NCI-H2081 treated with DMSO at 0.1 percent for 48 hours (cell line): ENCODE results near the gene DDX20.

Experiments
- DNase-seq: peaks from one replicate; lab custom pipeline; 2025; lab: John Stamatoyannopoulos, UW

DDX20 gene, protein sequence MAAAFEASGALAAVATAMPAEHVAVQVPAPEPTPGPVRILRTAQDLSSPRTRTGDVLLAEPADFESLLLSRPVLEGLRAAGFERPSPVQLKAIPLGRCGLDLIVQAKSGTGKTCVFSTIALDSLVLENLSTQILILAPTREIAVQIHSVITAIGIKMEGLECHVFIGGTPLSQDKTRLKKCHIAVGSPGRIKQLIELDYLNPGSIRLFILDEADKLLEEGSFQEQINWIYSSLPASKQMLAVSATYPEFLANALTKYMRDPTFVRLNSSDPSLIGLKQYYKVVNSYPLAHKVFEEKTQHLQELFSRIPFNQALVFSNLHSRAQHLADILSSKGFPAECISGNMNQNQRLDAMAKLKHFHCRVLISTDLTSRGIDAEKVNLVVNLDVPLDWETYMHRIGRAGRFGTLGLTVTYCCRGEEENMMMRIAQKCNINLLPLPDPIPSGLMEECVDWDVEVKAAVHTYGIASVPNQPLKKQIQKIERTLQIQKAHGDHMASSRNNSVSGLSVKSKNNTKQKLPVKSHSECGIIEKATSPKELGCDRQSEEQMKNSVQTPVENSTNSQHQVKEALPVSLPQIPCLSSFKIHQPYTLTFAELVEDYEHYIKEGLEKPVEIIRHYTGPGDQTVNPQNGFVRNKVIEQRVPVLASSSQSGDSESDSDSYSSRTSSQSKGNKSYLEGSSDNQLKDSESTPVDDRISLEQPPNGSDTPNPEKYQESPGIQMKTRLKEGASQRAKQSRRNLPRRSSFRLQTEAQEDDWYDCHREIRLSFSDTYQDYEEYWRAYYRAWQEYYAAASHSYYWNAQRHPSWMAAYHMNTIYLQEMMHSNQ

DNA sequence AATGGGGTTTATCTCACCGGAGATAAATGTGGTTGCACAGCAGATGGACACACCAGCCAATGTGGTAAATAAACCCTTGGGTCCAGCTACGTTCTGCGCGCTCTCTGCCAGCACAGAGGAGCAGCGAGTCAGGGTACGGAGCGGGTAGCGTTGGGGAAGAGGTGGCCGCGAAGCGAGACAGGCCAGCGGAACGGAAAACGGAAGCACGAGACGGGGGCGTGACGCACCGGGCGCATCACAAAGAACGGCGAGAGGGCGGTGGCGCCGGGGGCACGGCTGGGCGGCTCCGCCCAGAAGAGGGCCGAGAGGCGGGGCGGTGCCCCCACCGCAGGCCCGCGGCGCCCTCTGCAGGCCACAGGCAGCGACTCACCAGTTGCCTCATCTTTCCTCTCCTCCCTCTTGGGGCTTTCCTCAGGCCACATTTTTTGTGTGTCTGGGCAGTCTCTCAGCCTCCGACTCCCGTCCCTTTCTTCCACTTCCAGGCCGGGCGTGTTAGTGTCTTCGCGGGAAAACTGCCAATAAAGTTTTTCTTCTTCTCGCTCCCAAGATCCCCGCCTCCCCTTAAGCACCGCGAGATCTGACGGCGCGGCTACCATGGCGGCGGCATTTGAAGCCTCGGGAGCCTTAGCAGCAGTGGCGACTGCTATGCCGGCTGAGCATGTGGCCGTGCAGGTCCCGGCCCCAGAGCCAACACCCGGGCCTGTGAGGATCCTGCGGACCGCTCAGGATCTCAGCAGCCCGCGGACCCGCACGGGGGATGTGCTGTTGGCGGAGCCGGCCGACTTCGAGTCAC lies at the start of gene DDX20:
DDX20 (plus strand) TSS at position 571 of the 793 bp plus-strand sequence; CDS start at position 595, 24 bp downstream.
- DNase-seq, result peak; percentile 70

DNA sequence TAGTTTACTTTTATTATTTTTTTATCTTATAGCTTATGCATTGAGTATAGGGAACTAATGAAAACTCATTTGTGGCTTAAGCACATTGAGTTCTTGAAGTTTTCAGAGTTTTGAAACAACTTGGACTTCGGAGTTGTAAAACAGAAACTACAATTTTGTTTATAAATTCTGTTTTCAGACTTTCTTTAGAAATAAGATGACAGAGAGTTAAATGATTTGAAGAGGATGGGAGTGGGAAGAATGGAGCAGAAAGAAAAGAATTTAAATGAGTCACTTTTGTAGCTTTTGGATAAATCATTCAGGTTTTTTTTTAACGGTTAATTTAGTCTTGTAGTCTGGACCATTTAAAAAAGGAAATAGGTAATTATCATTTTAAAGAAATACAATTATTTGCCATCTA lies 48.8 kb upstream of the DDX20 start:
- DNase-seq, result no peak

DNA sequence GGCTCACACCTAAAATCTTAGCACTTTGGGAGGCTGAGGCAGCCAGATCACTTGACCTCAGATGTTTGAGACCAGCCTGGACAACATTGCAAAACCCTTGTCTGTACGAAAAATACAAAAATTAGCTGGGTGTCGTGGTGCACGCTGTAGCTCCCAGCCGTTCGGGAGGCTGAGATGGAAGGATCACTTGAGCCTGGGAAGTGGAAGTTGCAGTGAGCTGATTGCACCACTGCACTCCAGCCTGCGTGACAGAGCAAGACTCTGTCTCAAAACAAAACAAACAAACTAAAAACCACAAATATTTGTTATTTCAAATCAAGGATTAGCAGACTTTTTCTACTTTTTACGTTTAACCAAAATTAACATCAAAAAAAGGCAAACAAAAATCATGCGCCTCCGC lies 47.8 kb upstream of the DDX20 start:
- no peak for DNase-seq

DNA sequence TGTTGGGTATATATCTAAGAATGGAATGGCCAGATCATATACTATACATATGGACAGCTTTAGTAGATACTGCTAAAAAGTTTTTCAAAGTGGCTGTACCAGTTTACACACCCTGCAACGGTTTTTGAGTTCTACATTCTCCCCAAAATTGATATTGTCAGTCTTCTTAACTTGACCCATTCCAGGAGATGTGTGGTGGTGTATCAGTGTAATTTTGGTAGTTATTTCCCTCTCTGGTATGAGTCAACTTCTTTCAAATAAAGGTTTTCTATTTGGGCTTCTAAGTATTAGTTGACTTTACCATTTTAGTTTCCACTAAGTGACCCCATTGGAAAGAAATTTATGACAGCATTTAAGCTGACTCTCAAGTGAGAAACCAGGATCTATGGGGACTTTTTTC lies 45.7 kb upstream of the DDX20 start:
- no peak for DNase-seq

DNA sequence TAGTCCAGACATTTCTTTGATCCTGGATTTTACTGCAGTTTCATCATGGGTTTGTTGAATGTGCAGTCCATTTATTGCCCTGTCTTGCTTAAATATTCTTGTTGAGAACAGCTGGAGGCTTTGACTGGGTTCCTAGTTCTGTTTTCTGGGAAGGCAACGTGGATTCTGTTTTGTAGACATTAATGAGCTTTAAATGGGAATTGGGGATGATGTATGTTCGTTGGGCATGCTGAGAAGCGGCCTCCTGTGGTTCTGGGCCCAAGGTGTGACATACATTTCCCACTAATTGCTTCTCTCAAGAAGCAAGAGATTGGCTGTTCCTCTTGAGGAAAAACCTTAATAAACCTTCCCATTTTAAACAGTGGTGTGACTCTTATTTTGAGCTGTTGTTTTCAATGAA lies 39.4 kb upstream of the DDX20 start:
- DNase-seq, result no peak

DNA sequence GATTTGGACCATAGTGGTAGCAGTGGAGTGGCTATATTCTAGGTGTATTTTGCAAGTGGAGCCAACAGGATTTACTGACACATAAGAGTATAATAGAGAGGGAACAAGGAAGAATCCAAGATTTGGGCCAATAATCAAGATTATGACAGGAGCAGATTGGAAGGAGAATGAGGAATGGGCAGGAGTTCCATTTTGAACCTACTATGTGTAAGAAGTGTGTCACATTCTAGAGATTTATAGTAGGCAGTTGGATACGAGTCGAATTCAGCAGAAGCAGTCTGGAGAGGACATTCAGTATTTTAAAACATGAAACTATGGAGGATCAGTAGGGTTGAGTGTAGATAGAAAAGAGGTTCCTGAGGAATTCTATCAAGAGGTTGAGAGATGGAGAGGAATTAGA lies 38.3 kb upstream of the DDX20 start:
- no peak for DNase-seq

DNA sequence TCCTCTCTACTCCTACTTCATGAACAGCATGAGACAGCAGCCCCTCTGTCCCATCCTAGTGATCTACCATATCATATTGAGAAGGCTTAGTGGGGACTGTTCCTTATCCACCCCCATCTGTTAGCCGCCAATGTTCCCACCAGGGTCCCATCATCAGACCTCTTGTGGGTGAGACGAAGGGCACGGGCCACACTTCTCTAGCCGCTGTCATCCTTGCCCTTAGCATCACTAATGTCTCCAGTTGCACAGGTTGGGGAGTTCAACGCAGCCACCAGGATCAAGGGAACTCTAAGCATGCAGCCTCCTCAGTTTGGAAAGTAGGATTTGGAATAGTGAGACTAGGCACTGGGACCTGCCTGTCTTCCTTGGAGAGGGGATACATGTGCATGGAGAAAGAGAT lies 36.6 kb upstream of the DDX20 start:
- DNase-seq, result no peak

DNA sequence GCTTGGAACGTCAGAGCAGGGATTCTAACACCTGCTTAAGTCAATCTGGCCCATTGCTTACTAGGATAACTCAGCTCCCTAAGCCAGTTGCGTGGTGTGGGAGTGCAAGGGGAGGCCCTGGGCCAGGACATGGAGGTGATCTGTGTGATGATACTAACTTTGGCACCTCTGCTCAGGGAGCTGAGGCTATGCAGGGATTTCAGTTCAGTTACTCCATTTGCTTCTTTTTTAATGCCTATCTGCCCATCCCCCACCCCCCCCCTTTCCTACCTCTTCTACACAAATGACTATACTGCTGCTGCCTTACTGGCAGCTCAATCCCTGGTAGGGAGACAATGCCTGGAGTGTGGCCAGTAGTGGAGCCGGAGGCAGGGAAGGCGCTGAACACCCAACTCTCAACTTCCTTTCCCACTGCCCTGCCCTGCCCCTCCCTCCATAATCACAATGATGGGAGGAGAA lies 36.0 kb upstream of the DDX20 start:
- DNase-seq, result no peak

DNA sequence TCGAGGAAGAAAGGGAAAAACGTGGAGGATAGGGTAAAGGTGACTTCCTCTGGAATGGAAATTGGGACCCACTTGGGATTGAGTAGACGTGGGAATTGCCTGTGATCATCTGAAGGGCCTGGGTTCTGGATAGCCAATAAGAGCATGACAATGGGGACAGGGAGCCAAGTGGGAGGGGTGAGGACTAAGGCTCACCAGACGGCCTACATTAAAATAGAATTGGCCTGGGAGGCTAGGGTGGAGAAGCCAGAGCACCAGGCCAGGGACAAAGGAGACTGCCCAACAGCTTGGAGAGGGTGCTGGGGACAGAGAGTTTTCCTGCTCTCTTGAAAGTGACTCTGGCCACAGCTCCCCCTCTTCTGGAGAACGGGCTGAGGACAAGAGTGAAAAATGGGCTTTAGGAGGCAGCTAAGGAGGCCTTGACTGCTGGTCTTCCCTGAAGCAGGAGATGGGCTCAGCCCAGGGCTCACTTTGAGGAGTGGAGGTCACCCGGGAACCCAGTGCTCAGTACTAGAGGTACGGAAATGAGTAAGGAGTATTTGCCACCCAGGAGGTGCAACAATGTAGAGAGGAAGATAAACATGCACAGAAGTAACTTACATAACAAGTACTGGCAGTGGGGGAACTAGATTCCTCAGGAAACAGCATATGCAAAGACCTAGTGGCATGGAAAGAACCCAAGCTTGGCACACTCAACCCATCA lies 35.3 kb upstream of the DDX20 start:
- no peak for DNase-seq

DNA sequence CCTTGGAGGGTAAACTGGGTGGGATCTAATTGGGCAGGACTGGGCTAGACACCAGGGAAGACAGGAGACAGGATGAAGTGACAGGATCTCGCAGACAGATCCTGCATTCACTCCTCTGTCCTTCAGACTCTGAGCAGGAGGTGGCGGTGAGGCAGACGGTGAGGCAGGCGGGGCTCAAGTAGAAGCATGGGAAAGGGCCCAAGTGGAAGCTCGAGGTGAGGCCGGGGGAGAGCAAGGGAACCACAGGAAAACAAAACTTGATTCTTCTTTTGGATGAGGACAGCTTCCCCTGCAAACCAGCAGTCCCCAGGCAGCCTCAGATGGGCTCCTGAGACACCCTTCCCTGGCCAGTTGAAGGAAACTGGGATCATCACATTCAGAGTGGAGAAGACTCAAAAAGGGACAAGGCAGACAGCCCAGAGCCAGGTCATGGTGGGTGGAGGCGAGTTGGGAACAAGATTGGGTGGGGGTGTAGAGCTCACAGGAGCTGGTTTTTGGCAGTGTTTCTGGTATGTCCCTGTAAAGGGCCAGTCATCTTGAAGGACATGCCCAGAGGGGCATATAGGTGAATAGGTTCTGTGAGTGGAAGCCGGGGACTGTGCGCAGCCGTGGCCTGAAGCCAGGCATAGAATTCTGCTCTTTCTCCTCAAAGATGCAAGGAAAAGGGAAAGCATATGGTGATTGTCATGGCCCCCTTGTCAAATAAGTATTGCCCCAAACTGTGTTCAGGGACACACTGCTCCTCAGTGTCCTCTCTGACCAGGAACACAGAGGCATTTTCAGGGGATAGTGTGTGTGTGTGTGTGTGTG lies 34.5 kb upstream of the DDX20 start:
- no peak for DNase-seq

DNA sequence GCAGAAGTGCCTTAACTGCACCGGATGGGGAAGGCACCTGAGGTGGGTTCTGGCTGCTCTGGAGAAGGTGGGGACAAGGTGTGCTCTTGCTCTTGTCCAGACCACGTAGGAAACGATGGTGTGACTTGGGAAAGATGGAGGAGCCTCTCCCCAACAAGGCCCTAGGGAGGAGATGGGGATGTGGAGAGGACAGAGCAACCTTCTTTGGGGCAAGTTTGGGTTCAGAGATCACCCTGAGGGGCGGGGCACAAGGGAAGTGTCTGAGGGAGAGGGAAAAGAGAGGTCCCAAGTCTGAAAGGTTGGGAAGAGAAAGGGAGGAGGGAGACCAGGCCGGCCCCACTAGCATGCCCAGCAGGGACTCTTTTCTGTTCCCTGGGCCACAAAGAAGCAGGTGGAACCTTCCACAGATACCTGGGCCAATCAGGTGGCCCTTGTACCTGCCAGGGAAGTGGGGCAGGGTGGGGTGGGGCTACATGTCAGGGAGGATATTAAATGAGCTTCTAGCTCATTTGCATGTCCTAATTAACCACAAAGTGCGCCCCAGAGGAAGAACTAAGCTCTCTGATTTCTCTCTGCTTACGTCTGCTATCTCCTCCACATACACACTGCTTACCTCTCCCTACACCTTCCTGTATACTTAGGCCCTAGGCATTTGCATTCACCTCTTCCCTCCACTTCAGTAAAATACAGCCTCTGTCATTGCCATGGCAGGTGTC lies 32.5 kb upstream of the DDX20 start:
- DNase-seq, result no peak

DNA sequence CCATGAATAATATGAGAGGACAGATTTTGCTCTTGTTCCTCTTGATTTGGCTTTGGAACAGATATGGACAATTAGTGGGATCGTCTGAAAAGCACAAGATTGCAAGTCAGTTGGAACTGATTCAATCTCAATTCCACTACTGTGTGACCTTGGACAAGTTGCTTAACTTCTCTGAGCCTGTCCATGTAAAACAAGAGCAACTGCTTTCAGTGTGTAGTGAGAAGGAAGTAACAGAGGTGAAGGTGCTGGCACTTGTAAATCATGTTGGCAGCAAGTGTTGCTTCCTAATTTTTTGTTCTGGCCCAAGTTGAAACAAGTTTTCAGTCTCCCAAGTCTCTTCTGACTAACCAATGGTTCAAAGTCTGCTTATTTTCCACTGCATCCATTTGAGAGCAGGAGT lies 31.8 kb upstream of the DDX20 start:
- DNase-seq, result no peak

DNA sequence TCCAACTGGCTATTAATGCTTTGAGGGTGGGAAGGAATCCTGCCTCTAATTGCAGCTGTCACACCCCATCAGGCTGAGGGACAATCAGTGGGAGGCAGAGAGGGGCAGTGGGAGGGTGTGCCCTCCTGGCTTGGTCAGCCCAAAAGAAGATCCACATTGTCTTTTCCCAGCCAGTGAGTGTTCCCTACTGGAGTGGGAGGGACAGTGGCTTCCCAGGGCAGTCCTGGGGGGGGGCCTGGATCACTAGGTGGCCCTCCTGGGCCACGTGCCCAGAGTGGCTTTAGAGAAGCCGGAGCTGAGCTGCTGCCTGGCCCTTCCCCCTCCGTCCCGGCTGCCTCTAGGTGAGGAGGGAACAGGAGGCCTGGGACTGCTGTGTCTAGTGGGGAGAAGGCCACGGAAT lies 30.5 kb upstream of the DDX20 start:
- DNase-seq, result no peak

DNA sequence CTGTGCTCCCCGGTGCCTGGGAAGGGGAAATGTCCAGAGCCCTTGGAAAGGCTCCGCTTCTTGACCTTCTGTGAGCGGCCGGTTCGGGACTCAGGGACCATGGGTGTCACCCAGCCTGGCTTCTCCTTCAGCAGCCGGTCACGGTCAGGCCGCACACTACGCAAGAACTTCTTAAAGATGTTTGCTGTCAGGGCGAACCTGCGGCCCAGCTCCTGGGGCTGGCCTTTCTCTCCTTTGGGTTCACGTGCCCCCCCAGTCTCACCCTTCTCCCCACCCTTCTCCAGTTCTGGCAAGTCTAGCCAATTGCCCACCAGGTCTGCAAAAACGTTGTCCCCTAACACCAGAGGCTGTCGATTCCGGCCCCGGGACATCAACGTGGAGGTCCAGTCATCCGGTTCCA lies 28.6 kb upstream of the DDX20 start:
- no peak for DNase-seq

DNA sequence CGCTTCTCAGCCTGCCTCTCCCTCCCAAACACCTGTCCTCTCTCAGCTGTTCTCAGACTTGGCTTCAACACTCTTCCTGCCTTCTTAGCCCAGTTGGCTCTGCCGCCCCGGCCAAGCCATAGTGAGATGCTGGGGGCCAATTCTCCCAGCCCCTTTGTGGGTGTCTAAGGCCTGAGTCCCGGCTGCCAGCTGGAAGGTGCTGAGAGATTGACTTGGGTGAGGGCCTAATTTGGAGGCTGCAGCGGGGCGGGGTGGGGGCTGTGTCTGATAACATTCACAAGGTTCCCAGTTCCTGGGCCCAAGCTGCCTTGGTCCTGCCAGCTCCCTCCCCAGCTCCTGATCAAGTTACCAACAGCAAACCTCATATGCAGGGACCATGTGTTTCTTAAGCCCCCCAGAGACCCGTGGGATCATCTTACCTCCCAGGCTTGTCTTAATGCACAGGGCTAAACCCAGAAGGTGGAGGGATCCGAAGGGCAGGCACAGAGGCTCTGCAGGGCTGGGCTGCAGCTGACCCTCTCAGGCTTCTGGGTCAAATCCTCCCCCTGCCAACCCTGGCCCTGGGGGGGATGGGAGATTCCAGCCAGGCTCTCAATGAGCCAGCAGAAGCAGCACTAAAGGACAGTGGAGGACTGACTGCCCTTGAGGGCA lies 26.3 kb upstream of the DDX20 start:
- no peak for DNase-seq

DNA sequence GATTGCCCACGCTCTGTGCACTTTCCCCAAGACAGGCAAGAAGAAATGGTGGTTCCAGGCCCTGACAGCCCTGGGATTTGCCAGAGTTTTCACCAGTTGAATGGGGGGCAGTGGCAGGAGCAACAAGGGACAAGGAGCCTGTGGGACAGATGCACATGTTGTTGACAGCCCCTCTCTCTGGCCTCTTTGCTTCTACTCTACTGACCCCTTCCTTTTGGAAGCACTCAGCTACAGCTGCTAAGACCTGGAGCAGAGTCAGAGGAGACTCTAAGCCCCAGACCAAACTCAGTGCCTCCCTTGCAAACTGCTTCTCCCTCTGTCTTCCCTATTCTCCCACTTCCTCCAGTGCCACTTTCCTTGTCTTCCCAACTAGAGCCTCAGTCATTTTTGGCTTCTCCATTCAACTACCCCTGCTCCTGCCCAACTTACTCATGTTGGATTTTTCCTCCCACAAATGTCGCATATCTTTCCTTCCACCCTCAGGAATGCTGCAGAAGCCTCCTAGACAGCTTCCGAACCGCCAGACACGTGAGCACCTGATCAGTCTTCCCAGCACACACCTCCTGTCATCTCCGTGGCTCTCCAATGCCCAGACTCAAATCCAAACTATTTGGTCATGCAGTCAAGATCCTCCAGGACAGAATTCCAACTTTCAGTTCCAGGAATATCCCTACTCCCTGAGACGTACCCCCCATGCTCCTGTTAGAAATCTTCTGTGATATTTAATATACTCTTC lies 25.6 kb upstream of the DDX20 start:
- DNase-seq, result no peak

DNA sequence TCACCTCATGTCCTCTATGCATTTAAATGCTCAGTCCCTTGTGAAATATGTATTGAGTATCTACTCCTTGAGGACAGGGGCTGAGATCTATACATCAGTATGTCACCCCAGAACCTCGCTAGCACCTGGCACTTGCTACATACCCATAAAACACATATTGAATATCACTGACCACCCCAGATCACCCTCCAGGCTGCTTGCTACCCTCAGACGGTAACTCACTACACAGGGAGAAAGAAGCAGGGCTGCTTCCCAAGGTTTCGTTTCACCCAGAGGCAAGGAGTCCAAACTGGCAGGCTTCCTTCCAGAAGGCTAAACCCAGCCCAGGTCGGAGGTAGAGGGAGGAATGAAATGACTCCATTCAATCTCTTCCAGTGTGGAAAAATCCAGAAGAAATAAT lies 25.0 kb upstream of the DDX20 start:
- DNase-seq, result no peak

DNA sequence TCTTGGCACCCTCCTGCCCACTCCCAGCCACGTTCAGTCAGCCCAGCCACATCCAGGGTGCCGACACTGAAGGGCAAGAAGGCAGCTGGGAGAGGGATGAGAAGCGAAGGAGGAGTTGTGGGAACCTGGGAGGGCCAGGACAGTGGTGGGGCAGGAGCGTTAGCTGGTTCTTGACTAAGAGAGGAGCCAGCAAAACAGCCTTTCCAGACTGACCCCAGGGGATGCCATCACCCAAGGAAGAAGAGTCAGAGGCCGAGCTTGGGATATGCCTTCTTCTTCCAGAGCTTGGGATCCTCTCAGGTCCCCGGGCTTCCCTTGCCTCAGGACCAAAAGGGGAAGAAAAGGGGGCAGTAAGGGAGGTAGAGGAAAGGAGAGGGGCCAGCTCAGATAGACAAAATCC lies 23.7 kb upstream of the DDX20 start:
- no peak for DNase-seq

DNA sequence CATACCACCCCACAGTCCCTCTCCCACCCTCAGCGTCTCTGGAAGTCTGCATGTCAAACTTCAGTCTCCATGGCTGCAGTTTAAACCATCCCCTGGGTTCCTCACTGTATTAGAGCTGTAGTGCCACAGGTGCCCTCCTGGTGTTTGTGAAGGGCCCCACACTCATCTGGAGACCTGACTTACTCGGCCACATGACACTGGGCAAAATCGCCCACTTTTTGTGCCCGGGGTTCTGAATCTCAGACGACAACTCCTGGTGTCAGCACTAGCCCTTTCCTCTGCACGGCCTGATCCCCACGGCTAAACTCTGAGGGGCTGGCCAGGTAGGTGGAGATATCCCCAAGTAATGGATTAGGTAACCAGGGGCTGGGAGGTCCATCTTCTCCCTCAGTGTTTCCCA lies 23.0 kb upstream of the DDX20 start:
- no peak for DNase-seq
